H1 (cell line): Measurements from ENCODE around the gene XRRA1. TPM values are rescaled to one million over a fixed set of nuclear protein-coding genes. Genes with fewer than 3 reads are reported as not detected.
A peak's percentile ranks its signal among the peaks of the same experiment; 100 is the strongest.

Experiments
- CTCF ChIA-PET: fragments of 300-600 bp; sonication (Branson Sonifier 250); formaldehyde crosslinking; loops from one replicate; lab custom pipeline; 2021; ENCODE audit not compliant: partially characterized antibody; lab: Charles Lee
- POLR2A ChIA-PET: fragments of 300-600 bp; sonication (Branson Sonifier 250); formaldehyde crosslinking; loops from one replicate; lab custom pipeline; 2021; ENCODE audit warnings: inconsistent platforms; ENCODE audit not compliant: partially characterized antibody; lab: Charles Lee
- DNase-seq, 2 experiments: peaks; one replicate each; pipeline versions ENCODE4 v3.0.0 to v3.0.0-alpha.2; 2010 to 2022; ENCODE audit warnings: low spot score in 2 of 2, low read depth in 1 of 2, mixed read lengths in 1 of 2
- FAIRE-seq: peaks from 2 replicates; lab custom pipeline; 2011; peaks lifted over from hg19 to GRCh38; lab: Jason Lieb, UNC
- H2AFZ ChIP-seq: 2 replicates; pipeline ENCODE4 v1.8.1; 2012; ENCODE audit warnings: low read length, inconsistent platforms
- H2AK5ac ChIP-seq: 2 replicates; pipeline ENCODE4 v1.6.1; 2013; ENCODE audit warnings: low read depth, low read length
- H2BK120ac ChIP-seq: replicated peaks from 2 replicates; pipeline ENCODE3; 2013; ENCODE audit warnings: low read depth, low read length, inconsistent platforms
- H2BK12ac ChIP-seq: 2 replicates; pipeline ENCODE4 v1.6.1; 2013; ENCODE audit warnings: low read depth, low read length
- H2BK15ac ChIP-seq: 2 replicates; pipeline ENCODE4 v1.6.1; 2013; ENCODE audit warnings: low read length
- H2BK20ac ChIP-seq: 2 replicates; pipeline ENCODE4 v1.6.1; 2013; ENCODE audit warnings: low read length
- H2BK5ac ChIP-seq: 2 replicates; pipeline ENCODE4 v1.6.1; 2013; ENCODE audit warnings: low read depth, low read length
- H3K14ac ChIP-seq: 2 replicates; pipeline ENCODE4 v1.6.1; 2013; ENCODE audit warnings: inconsistent platforms; ENCODE audit not compliant: insufficient read length
- H3K18ac ChIP-seq: 2 replicates; pipeline ENCODE4 v1.6.1; 2013; ENCODE audit warnings: low read length; ENCODE audit errors: extremely low read depth
- H3K23ac ChIP-seq: 2 replicates; pipeline ENCODE4 v1.6.1; 2013; ENCODE audit warnings: inconsistent platforms; ENCODE audit not compliant: insufficient read length
- H3K23me2 ChIP-seq: 2 replicates; pipeline ENCODE4 v1.6.1; 2013; ENCODE audit warnings: low read depth, low read length
- H3K27ac ChIP-seq: 2 replicates; pipeline ENCODE4 v1.6.1; 2011; ENCODE audit warnings: low read depth, low read length, inconsistent platforms
- H3K27me3 ChIP-seq, 4 experiments: replicated peaks in 1 of 4; 1 replicate in 1 of 4; 2 replicates in 3 of 4; pipeline versions ENCODE4 v1.6.1 to v1.8.1; 2011 to 2013; ENCODE audit warnings: low read length in 3 of 4, mild to moderate bottlenecking in 3 of 4, inconsistent platforms in 2 of 4, mixed read lengths in 2 of 4, moderate library complexity in 1 of 4; ENCODE audit not compliant: control insufficient read depth in 3 of 4, insufficient read depth in 3 of 4; ENCODE audit errors: extremely low read depth in 1 of 4
- H3K36me3 ChIP-seq, 4 experiments: 2 replicates each; pipeline versions ENCODE4 v1.6.1 to v1.8.1; 2011 to 2013; ENCODE audit warnings: mild to moderate bottlenecking in 4 of 4, low read length in 3 of 4, moderate library complexity in 2 of 4, control low read depth in 1 of 4, inconsistent platforms in 1 of 4; ENCODE audit not compliant: insufficient read depth in 4 of 4, control insufficient read depth in 2 of 4
- H3K4ac ChIP-seq: replicated peaks from 2 replicates; pipeline ENCODE3; 2013; ENCODE audit warnings: low read length, low read depth, mixed read lengths, inconsistent platforms; ENCODE audit not compliant: insufficient read length
- H3K4me1 ChIP-seq, 4 experiments: replicated peaks in 1 of 4; 1 replicate in 1 of 4; 2 replicates in 3 of 4; pipeline versions ENCODE4 v1.6.1 to v1.8.1; 2011 to 2013; ENCODE audit warnings: low read length in 3 of 4, inconsistent platforms in 2 of 4, mixed read lengths in 1 of 4; ENCODE audit not compliant: insufficient read depth in 4 of 4, control insufficient read depth in 3 of 4
- H3K4me2 ChIP-seq, 2 experiments: 2 replicates each; pipeline versions ENCODE4 v1.6.1 to v1.8.1; 2011 to 2013; ENCODE audit warnings: low read depth in 2 of 2, low read length in 2 of 2, control low read depth in 1 of 2, inconsistent platforms in 1 of 2, mild to moderate bottlenecking in 1 of 2; ENCODE audit not compliant: insufficient read depth in 1 of 2
- H3K4me3 ChIP-seq, 4 experiments: fragments of 200-600, 300-600 bp in 1 of 4; sonication (generic), shearing (Covaris generic), sonication (Bioruptor Twin) in 1 of 4; 2 replicates each; pipeline versions ENCODE4 v1.5.1 to v1.8.1; 2011 to 2016; ENCODE audit warnings: low read length in 4 of 4, low read depth in 3 of 4, control low read depth in 2 of 4, inconsistent platforms in 2 of 4, mild to moderate bottlenecking in 2 of 4, mixed read lengths in 1 of 4, moderate library complexity in 1 of 4; ENCODE audit not compliant: insufficient read depth in 2 of 4; ENCODE audit errors: extremely low read depth in 1 of 4
- H3K56ac ChIP-seq: replicated peaks from 2 replicates; pipeline ENCODE3; 2013; ENCODE audit warnings: low read depth, mild to moderate bottlenecking, mixed read lengths, low read length, inconsistent platforms; ENCODE audit not compliant: insufficient read length
- H3K79me1 ChIP-seq: 2 replicates; pipeline ENCODE4 v1.6.1; 2013; ENCODE audit warnings: low read depth, low read length, control low read depth
- H3K79me2 ChIP-seq, 2 experiments: 2 replicates each; pipeline versions ENCODE4 v1.6.1 to v1.8.1; 2012 to 2013; ENCODE audit warnings: low read length in 2 of 2, mild to moderate bottlenecking in 2 of 2, inconsistent platforms in 1 of 2; ENCODE audit not compliant: insufficient read depth in 2 of 2, control insufficient read depth in 1 of 2
- H3K9ac ChIP-seq, 4 experiments: replicated peaks in 1 of 4; 1 replicate in 1 of 4; 2 replicates in 3 of 4; pipeline versions ENCODE4 v1.6.1 to v1.8.1; 2011 to 2013; ENCODE audit warnings: low read depth in 3 of 4, low read length in 3 of 4, control low read depth in 2 of 4, mild to moderate bottlenecking in 2 of 4, moderate library complexity in 2 of 4, inconsistent platforms in 1 of 4; ENCODE audit errors: extremely low read depth in 1 of 4
- H3K9me3 ChIP-seq, 2 experiments: 2 replicates each; pipeline versions ENCODE4 v1.6.1 to v1.8.1; 2012 to 2013; ENCODE audit warnings: mild to moderate bottlenecking in 2 of 2, moderate library complexity in 2 of 2, control low read depth in 1 of 2, inconsistent platforms in 1 of 2, low read depth in 1 of 2, low read length in 1 of 2, mixed read lengths in 1 of 2; ENCODE audit not compliant: insufficient read depth in 2 of 2
- H4K20me1 ChIP-seq, 2 experiments: replicated peaks in 1 of 2; 2 replicates each; pipeline versions ENCODE3 to v1.8.1; 2011 to 2013; ENCODE audit warnings: inconsistent platforms in 2 of 2, low read length in 2 of 2, mild to moderate bottlenecking in 1 of 2; ENCODE audit not compliant: insufficient read depth in 2 of 2, control insufficient read depth in 1 of 2
- H4K5ac ChIP-seq: 2 replicates; pipeline ENCODE4 v1.6.1; 2013; ENCODE audit warnings: low read length, low read depth, mixed read lengths, inconsistent platforms; ENCODE audit not compliant: insufficient read length
- H4K8ac ChIP-seq: 2 replicates; pipeline ENCODE4 v1.8.0; 2013; ENCODE audit warnings: mild to moderate bottlenecking, moderate library complexity, low read length, inconsistent platforms; ENCODE audit not compliant: insufficient read depth; ENCODE audit errors: extremely low read depth
- H4K91ac ChIP-seq: replicated peaks from 2 replicates; pipeline ENCODE3; 2013; ENCODE audit warnings: low read length, mixed read lengths, inconsistent platforms; ENCODE audit not compliant: insufficient read length
- EGR1 ChIP-seq: IDR thresholded peaks from 2 replicates; pipeline ENCODE4 v1.6.1; 2011; ENCODE audit warnings: low read depth, low read length, borderline replicate concordance
- RAD21 ChIP-seq, 2 experiments: IDR thresholded peaks in 1 of 2; conservative IDR thresholded peaks in 1 of 2; 2 replicates each; pipeline ENCODE4 v1.6.1; 2011; ENCODE audit warnings: low read depth in 2 of 2, low read length in 2 of 2, improper control_type of control experiment in 1 of 2, inconsistent platforms in 1 of 2, mild to moderate bottlenecking in 1 of 2, moderate library complexity in 1 of 2
- WGBS, 2 experiments: shearing (Covaris generic) in 1 of 2; methylation state at CpG; one replicate each; pipeline versions ENCODE4 v1.1.6 to v1.1.7; 2013 to 2015; ENCODE audit warnings: low lambda C conversion rate in 2 of 2, mixed read lengths in 2 of 2, inconsistent platforms in 1 of 2, low coverage in 1 of 2, missing lambda C conversion rate in 1 of 2; ENCODE audit not compliant: insufficient replicate concordance in 2 of 2, insufficient coverage in 1 of 2, insufficient read length in 1 of 2; ENCODE audit errors: extremely low coverage in 1 of 2, missing lambda C conversion rate in 1 of 2; 5-methylcytosine and 5-hydroxymethylcytosine counted together
- polyA plus RNA-seq, 7 experiments: library from polyadenylated mRNA; depleted of rRNA in 3 of 7; stranded (reverse) in 5 of 7; unstranded in 2 of 7; fragments of >200 nt in 5 of 7; fragments of 200-250 nt in 2 of 7; gene quantifications; 1 replicate in 5 of 7; 2 replicates in 1 of 7; 4 replicates in 1 of 7; pipeline versions ENCODE4 v1.2.1 to v1.2.3, GENCODE V29; 2011 to 2013; ENCODE audit warnings: missing spikeins in 2 of 7, mixed read lengths in 2 of 7
- total RNA-seq: library from RNA; stranded (reverse); fragmentation: NEBNext Ultra II Directional; extraction: Animal tissue kit (Norgen Biotek cat#: 25700); gene quantifications from 2 replicates; pipeline ENCODE4 v1.2.1, GENCODE V29; 2021
- TF ChIP-seq, protein P1 (sequence below), 3 experiments: IDR thresholded peaks; 1 replicate in 2 of 3; 2 replicates in 1 of 3; pipeline versions ENCODE4 v1.5.1 to v1.6.1; 2011; ENCODE audit warnings: low read length in 3 of 3, mild to moderate bottlenecking in 3 of 3, inconsistent platforms in 2 of 3, low read depth in 1 of 3, moderate library complexity in 1 of 3; ENCODE audit not compliant: insufficient read depth in 1 of 3; ENCODE audit errors: control extremely low read depth in 1 of 3

XRRA1 gene
- total and polyA plus RNA-seq, 2 of the 8 experiments (the other 6 are each of a cell fraction or from before 2014, with no cell fraction given): 2.1 to 7.1 TPM

GRCh38 chr11:74877132-74877531 is 71.8 kb downstream of the XRRA1 start:
- Histone ChIP-seq H4K91ac (no peak overlapping the region), H3K18ac (no peak overlapping the region), H3K27me3 (no peaks in the 10 kb centered on the region), H3K4me2 (no peak overlapping the region), H3K79me1 (no peaks in the 10 kb centered on the region), H2BK5ac (no peak overlapping the region), H3K4me1 (no peaks in the 10 kb centered on the region), H2AFZ (no peak overlapping the region), H3K23me2 (no peaks in the 10 kb centered on the region), H4K8ac (no peak overlapping the region), H3K4ac (no peak overlapping the region), H2BK12ac (no peak overlapping the region), H3K79me2 (no peaks in the 10 kb centered on the region), H3K56ac (no peak overlapping the region), H2AK5ac (no peak overlapping the region), H2BK120ac (no peak overlapping the region), H2BK15ac (no peak overlapping the region), H4K20me1 (no peaks in the 10 kb centered on the region), H3K9me3 (peaks cover 12 to 18% of the 10 kb centered on the region in 2 experiments; a peak in 2 of 4 replicates), H3K27ac (no peak overlapping the region), H4K5ac (no peak overlapping the region), H3K36me3 (peaks cover 0 to 35% (median 4%) of the 10 kb centered on the region in 4 experiments; a peak in 3 of 8 replicates), H3K9ac (no peak overlapping the region), H3K14ac (no peak overlapping the region), H3K23ac (no peak overlapping the region), H2BK20ac (no peak overlapping the region), H3K4me3 (no peak overlapping the region)
- WGBS, 2 experiments: 50% methylated on average over 1 of the region's 1 CpG; no CpG with 5 or more reads in 1 of the 2 experiments
- CTCF ChIA-PET: no interaction called here
- DNase-seq (no peak), FAIRE-seq (no peak)
- TF ChIP-seq EGR1: no peak
- peak in 1 of 2 experiments; percentile 8; a peak in 1 of 4 replicates for TF ChIP-seq RAD21 (IDR thresholded peaks at IDR 0.05 in 1 of 2, conservative IDR thresholded peaks at IDR 0.05 in 1 of 2; ENCODE audit: low read depth in 2 of 2, low read length in 2 of 2)
- TF ChIP-seq, protein P1, sequence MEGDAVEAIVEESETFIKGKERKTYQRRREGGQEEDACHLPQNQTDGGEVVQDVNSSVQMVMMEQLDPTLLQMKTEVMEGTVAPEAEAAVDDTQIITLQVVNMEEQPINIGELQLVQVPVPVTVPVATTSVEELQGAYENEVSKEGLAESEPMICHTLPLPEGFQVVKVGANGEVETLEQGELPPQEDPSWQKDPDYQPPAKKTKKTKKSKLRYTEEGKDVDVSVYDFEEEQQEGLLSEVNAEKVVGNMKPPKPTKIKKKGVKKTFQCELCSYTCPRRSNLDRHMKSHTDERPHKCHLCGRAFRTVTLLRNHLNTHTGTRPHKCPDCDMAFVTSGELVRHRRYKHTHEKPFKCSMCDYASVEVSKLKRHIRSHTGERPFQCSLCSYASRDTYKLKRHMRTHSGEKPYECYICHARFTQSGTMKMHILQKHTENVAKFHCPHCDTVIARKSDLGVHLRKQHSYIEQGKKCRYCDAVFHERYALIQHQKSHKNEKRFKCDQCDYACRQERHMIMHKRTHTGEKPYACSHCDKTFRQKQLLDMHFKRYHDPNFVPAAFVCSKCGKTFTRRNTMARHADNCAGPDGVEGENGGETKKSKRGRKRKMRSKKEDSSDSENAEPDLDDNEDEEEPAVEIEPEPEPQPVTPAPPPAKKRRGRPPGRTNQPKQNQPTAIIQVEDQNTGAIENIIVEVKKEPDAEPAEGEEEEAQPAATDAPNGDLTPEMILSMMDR (IDR thresholded peaks at IDR 0.05; ENCODE audit: control extremely low read depth in 1 of 3, insufficient read depth in 1 of 3, low read depth in 1 of 3, low read length in 3 of 3): peak in 1 of 3 experiments; percentile 42; a peak in 2 of 4 replicates
- POLR2A ChIA-PET: no interaction called here
